Retinal pigment epithelial cell (primary cell): ENCODE results near the gene MAN1C1.
"Not testable (repeated sequence)": the region's sequence is repeated elsewhere in the genome, so short reads cannot be mapped to it uniquely, and the experiment has no call there.

Experiments
- DNase-seq: peaks from one replicate; pipeline ENCODE4 v3.0.0-alpha.2; 2010; ENCODE audit warnings: low read depth
- H3K4me3 ChIP-seq: 2 replicates; pipeline ENCODE4 v1.5.1; 2011; ENCODE audit warnings: mild to moderate bottlenecking, low read length, control low read depth, moderate library complexity
- TF ChIP-seq, protein P1 (sequence below): conservative IDR thresholded peaks from 2 replicates; pipeline ENCODE4 v1.5.1; 2011; ENCODE audit warnings: low read depth, low read length, control low read depth, inconsistent platforms

MAN1C1 gene

DNA sequence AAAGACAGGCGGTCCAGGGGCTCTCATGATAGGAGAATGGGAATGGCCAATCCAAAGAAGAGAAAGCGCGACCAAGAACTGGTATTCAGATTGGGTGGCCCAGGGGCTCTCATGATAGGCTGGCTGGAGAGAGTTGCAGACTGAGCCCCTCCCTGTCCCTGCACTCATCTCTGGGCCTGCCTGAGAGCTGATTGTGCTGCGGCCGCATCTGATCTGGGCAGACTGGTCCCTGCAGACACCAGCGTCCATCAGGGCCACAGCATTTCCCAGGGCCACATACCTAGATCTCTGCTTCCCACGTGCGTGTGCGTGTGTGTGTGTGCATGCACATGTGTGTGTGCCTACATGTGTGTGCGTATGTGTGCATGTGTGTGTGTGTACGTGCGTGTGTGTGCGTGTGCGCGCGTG lies 30.4 kb upstream of the MAN1C1 start:
- TF ChIP-seq, protein P1, sequence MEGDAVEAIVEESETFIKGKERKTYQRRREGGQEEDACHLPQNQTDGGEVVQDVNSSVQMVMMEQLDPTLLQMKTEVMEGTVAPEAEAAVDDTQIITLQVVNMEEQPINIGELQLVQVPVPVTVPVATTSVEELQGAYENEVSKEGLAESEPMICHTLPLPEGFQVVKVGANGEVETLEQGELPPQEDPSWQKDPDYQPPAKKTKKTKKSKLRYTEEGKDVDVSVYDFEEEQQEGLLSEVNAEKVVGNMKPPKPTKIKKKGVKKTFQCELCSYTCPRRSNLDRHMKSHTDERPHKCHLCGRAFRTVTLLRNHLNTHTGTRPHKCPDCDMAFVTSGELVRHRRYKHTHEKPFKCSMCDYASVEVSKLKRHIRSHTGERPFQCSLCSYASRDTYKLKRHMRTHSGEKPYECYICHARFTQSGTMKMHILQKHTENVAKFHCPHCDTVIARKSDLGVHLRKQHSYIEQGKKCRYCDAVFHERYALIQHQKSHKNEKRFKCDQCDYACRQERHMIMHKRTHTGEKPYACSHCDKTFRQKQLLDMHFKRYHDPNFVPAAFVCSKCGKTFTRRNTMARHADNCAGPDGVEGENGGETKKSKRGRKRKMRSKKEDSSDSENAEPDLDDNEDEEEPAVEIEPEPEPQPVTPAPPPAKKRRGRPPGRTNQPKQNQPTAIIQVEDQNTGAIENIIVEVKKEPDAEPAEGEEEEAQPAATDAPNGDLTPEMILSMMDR = no peak
- DNase-seq = no peak
- no peak overlapping the region for H3K4me3 ChIP-seq

DNA sequence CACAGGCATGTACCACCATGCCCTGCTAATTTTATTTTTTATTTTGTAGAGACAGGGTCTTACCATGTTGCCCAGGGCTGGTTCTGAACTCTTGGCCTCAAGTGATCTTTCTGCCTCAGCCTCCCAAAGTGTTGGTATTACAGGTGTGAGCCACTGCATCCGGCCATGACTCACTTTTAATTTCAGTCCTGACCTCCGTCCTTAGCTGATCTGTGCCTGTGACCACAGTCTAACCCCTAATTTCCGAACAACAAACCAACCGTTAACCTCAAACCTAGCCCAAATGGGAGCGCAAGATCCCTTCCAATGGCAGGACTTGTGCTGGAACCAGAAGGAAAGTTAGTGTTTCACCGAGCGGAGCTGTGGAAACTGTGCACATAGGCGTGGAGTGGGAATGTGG lies 29.3 kb upstream of the MAN1C1 start:
- no peak overlapping the region for H3K4me3 ChIP-seq
- TF ChIP-seq, protein P1 = no peak
- DNase-seq = no peak

DNA sequence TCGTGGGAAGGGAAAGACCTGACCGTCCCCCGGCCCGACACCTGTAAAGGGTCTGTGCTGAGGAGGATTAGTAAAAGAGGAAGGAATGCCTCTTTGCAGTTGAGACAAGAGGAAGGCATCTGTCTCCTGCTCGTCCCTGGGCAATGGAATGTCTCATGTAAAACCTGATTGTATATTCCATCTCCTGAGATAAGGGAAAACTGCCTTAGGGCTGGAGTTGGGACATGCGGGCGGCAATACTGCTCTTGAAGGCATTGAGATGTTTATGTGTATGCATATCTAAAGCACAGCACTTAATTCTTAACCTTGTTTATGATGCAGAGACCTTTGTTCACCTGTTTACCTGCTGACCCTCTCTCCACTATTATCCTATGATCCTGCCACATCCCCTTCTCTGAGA lies 28.4 kb upstream of the MAN1C1 start:
- DNase-seq, H3K4me3 ChIP-seq: not testable (repeated sequence)

DNA sequence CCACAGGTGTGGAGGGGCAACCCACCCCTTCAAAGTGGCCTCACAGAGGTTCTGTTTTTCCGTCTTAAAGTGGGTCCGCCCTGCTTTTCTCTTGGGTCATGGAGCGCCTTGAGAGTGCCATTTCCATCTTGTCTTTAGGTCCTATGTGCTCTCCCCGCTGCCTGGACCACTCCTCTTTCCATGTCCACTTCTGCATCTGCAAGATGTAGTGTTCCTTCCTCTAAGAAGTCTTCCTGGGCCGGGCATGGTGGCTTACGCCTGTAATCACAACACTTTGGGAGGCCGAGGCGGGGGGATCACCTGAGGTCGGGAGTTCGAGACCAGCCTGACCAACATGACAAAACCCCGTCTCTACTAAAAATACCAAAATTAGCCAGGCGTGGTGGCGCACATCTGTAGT lies 27.8 kb upstream of the MAN1C1 start:
- DNase-seq, H3K4me3 ChIP-seq: not testable (repeated sequence)

DNA sequence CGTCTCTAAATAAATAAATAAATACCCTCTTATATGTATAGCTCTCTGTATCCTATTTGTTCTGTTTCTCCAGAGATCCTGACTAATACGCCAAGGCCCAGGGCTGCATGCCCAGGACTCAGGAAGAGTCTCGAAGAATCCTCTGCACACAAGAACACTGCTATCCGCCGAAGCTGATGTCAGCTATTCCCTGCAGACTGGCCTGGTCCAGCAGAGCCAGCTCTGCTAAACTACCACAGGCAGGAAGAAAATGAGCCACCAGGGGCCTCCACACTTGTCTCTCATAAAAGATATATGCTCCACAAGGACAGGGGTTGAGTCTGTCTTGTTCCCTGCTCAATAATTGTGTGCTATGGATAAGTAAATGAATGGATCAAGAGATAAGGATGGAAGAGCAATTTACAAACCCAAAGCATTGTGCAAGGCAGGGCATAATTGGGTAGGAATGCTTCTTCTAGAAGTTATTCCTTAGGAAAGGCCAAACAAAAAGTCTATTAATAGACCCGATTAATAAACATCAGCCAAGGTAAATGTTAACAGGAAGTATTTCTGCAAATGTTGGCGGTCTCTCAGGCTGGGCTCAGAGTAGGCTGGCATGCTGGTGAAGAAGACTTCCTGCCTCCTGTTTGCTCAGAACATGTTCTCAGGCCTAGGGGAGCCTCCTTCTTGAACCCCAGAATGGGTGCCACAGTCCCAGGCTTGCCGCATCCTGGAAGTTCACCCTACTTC lies 26.3 kb upstream of the MAN1C1 start:
- DNase-seq = no peak
- TF ChIP-seq, protein P1 = peak; percentile 37
- no peak overlapping the region for H3K4me3 ChIP-seq

DNA sequence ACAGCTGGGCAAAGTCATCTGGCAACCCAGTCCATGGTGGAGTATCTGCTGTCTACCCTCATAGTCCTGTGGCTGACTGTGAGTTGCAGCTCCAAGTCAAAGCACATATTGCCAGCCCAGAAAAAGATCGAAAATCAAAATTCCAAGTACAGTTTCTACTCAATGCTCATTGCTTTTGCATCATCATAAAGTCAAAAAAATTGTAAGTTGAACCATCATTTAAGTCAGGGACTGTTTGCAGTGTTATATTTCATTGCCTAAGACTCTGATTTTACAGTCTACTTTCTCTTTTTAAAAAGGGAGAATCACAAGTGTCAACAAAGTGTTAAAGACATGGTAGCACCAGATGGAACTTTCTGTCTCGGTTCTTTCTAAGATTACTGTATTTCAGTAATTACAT lies 22.7 kb upstream of the MAN1C1 start:
- no peak for DNase-seq
- H3K4me3 ChIP-seq = no peak overlapping the region
- TF ChIP-seq, protein P1 = no peak

DNA sequence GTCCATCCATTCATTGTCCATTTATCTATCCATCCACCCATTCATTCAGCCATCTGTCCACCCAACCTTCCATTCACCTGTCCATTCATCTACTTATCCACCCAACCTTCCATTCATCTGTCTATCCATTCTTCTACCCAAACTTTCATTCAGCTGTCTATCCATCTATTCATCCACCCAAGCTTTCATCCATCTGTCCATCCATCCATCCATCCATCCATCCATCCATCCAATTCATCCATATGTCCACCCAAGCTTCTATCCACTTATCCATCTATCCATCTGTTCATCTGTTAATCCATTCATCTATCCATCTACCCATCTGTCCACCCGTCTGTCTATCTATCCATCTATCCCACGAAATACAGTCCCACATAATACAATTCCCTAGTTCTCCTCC lies 21.6 kb upstream of the MAN1C1 start:
- H3K4me3 ChIP-seq = no peak overlapping the region
- TF ChIP-seq, protein P1 = no peak
- no peak for DNase-seq

DNA sequence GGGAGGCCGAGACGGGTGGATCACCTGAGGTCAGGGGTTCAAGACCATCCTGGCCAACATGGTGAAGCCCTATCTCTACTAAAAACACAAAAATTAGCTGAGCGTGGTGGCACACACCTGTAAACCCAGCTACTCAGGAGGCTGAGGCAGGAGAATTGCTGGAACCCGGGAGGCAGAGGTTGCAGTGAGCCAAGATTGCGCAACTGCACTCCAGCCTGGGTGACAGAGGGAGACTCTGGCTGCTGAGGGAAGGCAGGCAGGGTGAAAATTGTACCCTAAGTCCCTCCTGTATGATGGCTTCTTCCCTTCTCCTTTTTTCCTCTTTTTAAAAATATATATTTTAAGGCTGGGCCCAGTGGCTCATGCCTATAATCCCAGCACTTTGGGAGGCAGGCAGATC lies 19.9 kb upstream of the MAN1C1 start:
- H3K4me3 ChIP-seq, DNase-seq: not testable (repeated sequence)

DNA sequence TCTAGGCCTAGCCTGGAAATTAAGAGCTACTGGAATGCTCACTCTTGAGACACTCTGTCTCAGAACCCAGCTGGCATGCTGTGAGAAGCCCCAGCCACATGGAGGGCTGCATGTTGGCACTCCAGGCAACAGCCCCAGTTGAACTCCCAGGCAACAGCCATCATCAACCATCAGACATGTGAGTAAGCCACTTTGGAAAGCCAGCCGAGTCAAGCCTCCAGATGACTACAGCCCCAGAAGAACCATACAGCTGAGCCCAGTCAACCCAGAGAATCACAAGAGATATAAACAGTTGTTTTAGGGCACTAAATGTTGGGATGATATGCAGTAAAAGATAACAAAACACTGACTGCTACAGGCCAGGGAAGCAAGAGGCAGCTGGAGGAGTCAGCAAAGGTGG lies 17.7 kb upstream of the MAN1C1 start:
- H3K4me3 ChIP-seq = no peak overlapping the region
- TF ChIP-seq, protein P1 = no peak
- no peak for DNase-seq
